GM12875 (cell line): ENCODE data around the gene BDKRB2.

Experiments used
- H3K4me3 ChIP-seq: one replicate; pipeline ENCODE4 v1.5.1; 2011; ENCODE audit warnings: low read depth, low read length, control low read depth
- CTCF ChIP-seq: IDR thresholded peaks from 2 replicates; pipeline ENCODE4 v1.5.1; 2011; ENCODE audit warnings: low read depth, mild to moderate bottlenecking, control low read depth, inconsistent platforms, low read length, moderate library complexity, borderline replicate concordance; ENCODE audit not compliant: insufficient read depth

Gene BDKRB2

GRCh38 chr14:96264200-96264553 is 59.5 kb downstream of the BDKRB2 start:
- no peak overlapping the region for H3K4me3 ChIP-seq

DNA sequence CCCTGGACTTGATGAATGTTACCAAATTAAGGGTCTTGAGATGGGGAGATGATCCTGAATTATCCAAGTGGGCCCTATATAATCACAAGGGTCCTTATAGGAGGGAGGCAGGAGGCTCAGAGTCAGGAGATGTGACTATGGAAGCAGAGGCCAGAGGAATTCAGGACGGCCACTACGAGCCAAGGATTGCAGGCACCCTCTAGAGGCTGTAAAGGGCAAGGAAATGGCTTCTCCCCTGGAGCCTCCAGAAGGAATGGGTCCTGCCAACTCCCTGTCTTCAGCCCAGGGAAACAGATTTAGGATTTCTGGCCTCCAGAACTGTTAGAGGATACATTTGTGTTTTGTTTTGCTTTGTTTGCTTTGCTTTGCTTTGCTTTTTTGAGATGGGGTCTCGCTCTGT is 60.2 kb downstream of the BDKRB2 start:
- no peak overlapping the region for H3K4me3 ChIP-seq
- no peak for TF ChIP-seq CTCF

More at GRCh38 chr14:96264200-96264553, 59.5 kb downstream of the BDKRB2 start:
- no peak for TF ChIP-seq CTCF

- no peak overlapping the region for H3K4me3 ChIP-seq
- no peak for TF ChIP-seq CTCF
Measured at GRCh38 chr14:96265383-96266095, 60.9 kb downstream of the BDKRB2 start.

GRCh38 chr14:96267336-96267735 is 62.7 kb downstream of the BDKRB2 start:
- H3K4me3 ChIP-seq = no peak overlapping the region
- no peak for TF ChIP-seq CTCF

GRCh38 chr14:96267916-96268315 is 63.3 kb downstream of the BDKRB2 start:
- no peak overlapping the region for H3K4me3 ChIP-seq
- no peak for TF ChIP-seq CTCF

DNA sequence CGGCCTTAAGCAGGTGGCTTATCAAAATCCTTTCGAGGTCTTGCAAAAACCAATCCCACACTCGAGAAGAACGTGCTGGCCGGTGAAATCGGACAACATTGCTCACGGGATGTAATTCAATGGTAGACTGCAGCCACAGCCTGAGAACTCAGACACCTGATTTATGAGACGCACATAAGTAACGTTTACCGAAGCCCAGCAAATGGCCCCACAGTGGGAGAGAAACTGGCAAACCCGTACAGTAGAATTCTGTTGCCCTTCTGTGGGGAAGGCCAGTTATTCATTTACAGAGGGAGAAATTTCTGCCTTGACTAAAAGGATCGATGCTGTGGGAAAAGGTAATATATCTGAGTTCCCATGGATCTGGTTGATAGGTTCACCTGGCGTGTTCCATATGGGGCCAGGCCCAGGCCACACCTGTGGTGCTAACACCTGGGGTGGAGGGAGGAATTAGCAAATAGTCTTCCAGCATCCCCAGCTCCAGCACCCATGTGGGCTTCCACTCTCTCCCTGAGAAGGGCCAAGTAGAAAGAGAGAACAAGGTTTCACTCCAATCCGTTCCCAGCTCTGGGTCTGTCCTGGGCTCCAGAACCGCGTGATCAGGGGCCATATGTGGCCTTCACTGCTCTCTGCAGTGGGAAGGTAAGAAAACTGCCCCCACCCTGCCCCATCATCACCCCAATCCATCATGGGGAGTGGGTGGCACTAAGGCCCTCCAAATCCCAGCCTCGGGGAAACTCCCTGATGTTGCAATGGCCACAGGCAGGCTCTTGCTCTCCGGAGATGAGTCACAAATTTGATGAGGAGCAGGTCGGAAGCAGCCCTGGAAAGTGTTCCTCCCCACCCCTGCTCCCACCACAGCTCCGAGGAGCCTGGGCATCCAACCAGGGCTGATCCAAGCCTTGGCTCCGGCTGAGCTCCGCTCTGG is 64.1 kb downstream of the BDKRB2 start:
- no peak for TF ChIP-seq CTCF
- H3K4me3 ChIP-seq = no peak overlapping the region
